Erythroblast (primary cell): Measurements from ENCODE around the gene BMPR1B.
"Not testable (repeated sequence)": the region's sequence is repeated elsewhere in the genome, so short reads cannot be mapped to it uniquely, and the experiment has no call there.

ENCODE experiments used
- GATA1 ChIP-seq: IDR thresholded peaks from 2 replicates; pipeline ENCODE4 v1.6.1; 2011; ENCODE audit warnings: low read depth, mild to moderate bottlenecking, control low read depth, low read length, moderate library complexity
- POLR2A ChIP-seq: IDR thresholded peaks from 2 replicates; pipeline ENCODE4 v1.6.1; 2011; ENCODE audit warnings: mild to moderate bottlenecking, low read length

GRCh38 chr4:95061801-95062200, 304.0 kb downstream of the BMPR1B start:
- not testable (repeated sequence) for TF ChIP-seq POLR2A, GATA1
